ENCODE data around the gene NOTCH1. TPM values are rescaled to one million over a fixed set of nuclear protein-coding genes. Genes with fewer than 3 reads are reported as not detected.

Gene NOTCH1
- total RNA-seq, 4 donors from 2014 or later: 48.6 to 90.6 (median 58.8) TPM

GRCh38 chr9:136464241-136464640 is 81.6 kb downstream of the NOTCH1 start:
- H3K4me3 ChIP-seq: no peak overlapping the region
- H3K36me3 ChIP-seq: peaks cover 93 to 100% (median 99%) of the 10 kb centered on the region in 4 donors
- no peaks in the 10 kb centered on the region for H3K9me3 ChIP-seq
- TF ChIP-seq, protein P1, sequence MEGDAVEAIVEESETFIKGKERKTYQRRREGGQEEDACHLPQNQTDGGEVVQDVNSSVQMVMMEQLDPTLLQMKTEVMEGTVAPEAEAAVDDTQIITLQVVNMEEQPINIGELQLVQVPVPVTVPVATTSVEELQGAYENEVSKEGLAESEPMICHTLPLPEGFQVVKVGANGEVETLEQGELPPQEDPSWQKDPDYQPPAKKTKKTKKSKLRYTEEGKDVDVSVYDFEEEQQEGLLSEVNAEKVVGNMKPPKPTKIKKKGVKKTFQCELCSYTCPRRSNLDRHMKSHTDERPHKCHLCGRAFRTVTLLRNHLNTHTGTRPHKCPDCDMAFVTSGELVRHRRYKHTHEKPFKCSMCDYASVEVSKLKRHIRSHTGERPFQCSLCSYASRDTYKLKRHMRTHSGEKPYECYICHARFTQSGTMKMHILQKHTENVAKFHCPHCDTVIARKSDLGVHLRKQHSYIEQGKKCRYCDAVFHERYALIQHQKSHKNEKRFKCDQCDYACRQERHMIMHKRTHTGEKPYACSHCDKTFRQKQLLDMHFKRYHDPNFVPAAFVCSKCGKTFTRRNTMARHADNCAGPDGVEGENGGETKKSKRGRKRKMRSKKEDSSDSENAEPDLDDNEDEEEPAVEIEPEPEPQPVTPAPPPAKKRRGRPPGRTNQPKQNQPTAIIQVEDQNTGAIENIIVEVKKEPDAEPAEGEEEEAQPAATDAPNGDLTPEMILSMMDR (IDR thresholded peaks at IDR 0.05): no peak
- TF ChIP-seq POLR2AphosphoS5 (IDR thresholded peaks at IDR 0.05) (no peak), POLR2A (IDR thresholded peaks at IDR 0.05; ENCODE audit: low read depth) (no peak), EP300 (IDR thresholded peaks at IDR 0.05) (no peak)
- H3K27ac ChIP-seq (replicated peaks in 1 of 4): no peak overlapping the region
- H3K4me1 ChIP-seq: no peaks in the 10 kb centered on the region
- no peaks in the 10 kb centered on the region for H3K27me3 ChIP-seq
- DNase-seq (ENCODE audit: extremely low spot score): no peak
- intact Hi-C loops (cut with DNase I): no loop called here
- 87% methylated on average over 6 of the region's 6 CpGs for WGBS

DNA sequence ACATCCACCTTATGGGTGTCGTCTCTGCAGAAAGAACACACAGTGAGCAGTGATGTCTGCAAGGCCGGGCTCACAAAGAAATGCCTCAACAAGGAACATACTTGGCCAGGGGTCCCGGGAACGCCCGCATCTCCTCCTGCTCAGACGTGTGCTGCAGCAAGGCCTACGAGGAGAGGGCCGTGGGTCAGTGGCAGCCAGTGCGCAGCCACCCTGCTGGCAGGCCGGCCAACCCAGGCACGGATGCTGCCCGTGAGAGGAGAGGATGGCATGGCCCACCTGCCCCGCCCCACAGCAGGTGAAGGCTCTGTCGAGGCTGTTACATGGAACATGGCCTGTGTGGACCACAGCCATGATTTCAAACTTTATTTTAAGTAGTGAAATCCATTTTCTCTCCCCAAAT is 82.3 kb downstream of the NOTCH1 start:
- no peak for DNase-seq (ENCODE audit: extremely low spot score)
- no peaks in the 10 kb centered on the region for H3K27me3 ChIP-seq
- 92% methylated on average over 2 of the region's 14 CpGs for WGBS
- H3K27ac ChIP-seq (replicated peaks in 1 of 4): no peak overlapping the region
- TF ChIP-seq POLR2A (IDR thresholded peaks at IDR 0.05; ENCODE audit: low read depth) (no peak), EP300 (IDR thresholded peaks at IDR 0.05) (no peak), POLR2AphosphoS5 (IDR thresholded peaks at IDR 0.05) (no peak)
- TF ChIP-seq, protein P1 (IDR thresholded peaks at IDR 0.05): no peak
- no peaks in the 10 kb centered on the region for H3K9me3 ChIP-seq
- peaks cover 96 to 100% (median 99%) of the 10 kb centered on the region in 4 donors for H3K36me3 ChIP-seq
- no peaks in the 10 kb centered on the region for H3K4me1 ChIP-seq
- H3K4me3 ChIP-seq: no peak overlapping the region
- intact Hi-C loops (cut with DNase I): no loop called here

GRCh38 chr9:136462664-136463063 is 83.2 kb downstream of the NOTCH1 start:
- H3K4me1 ChIP-seq: no peaks in the 10 kb centered on the region
- H3K36me3 ChIP-seq: peaks cover 98 to 100% (median 100%) of the 10 kb centered on the region in 4 donors
- no peak overlapping the region for H3K27ac ChIP-seq (replicated peaks in 1 of 4)
- H3K27me3 ChIP-seq: no peaks in the 10 kb centered on the region
- intact Hi-C loops (cut with DNase I): no loop called here
- H3K9me3 ChIP-seq: no peaks in the 10 kb centered on the region
- 89% methylated on average over 9 of the region's 17 CpGs for WGBS
- no peak overlapping the region for H3K4me3 ChIP-seq
- DNase-seq (ENCODE audit: extremely low spot score): no peak
- TF ChIP-seq, protein P1 (IDR thresholded peaks at IDR 0.05): no peak
- TF ChIP-seq POLR2AphosphoS5 (IDR thresholded peaks at IDR 0.05): no peak
- TF ChIP-seq EP300 (IDR thresholded peaks at IDR 0.05): no peak
- TF ChIP-seq POLR2A (IDR thresholded peaks at IDR 0.05; ENCODE audit: low read depth): no peak

GRCh38 chr9:136460772-136461325 is 85.0 kb downstream of the NOTCH1 start:
- no peak for DNase-seq (ENCODE audit: extremely low spot score)
- Histone ChIP-seq H3K36me3 (peaks cover 99 to 100% (median 100%) of the 10 kb centered on the region in 4 donors), H3K4me3 (no peak overlapping the region), H3K27me3 (no peaks in the 10 kb centered on the region), H3K27ac (replicated peaks in 1 of 4) (no peak overlapping the region), H3K9me3 (no peaks in the 10 kb centered on the region), H3K4me1 (no peaks in the 10 kb centered on the region)
- TF ChIP-seq POLR2A (IDR thresholded peaks at IDR 0.05; ENCODE audit: low read depth) (no peak), EP300 (IDR thresholded peaks at IDR 0.05) (no peak), POLR2AphosphoS5 (IDR thresholded peaks at IDR 0.05) (no peak)
- TF ChIP-seq, protein P1 (IDR thresholded peaks at IDR 0.05): no peak
- intact Hi-C loops (cut with DNase I): no loop called here
- 96% methylated on average over 12 of the region's 23 CpGs for WGBS

DNA sequence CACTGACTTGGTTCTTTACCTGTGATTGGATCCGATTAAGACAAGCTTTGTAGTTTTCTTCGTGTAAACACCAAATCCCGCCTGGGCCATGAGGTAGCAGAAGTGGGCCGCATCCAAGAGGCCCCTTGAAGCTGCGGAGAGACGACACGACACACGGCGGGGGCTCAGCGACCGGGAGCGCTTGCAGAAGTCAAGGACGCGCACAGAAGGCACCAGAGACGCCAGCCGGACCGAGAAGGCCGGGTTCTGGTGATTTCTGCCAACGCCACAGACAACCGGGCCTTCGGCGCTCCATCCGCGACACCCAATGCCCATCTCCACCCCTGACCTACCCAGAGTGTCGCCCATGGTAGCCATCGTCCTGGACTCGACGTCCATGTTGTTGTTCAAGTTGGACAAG is 86.4 kb downstream of the NOTCH1 start:
- intact Hi-C loops (cut with DNase I): no loop called here
- DNase-seq (ENCODE audit: extremely low spot score): no peak
- H3K4me1 ChIP-seq: no peaks in the 10 kb centered on the region
- TF ChIP-seq EP300 (IDR thresholded peaks at IDR 0.05) (no peak), POLR2A (IDR thresholded peaks at IDR 0.05; ENCODE audit: low read depth) (no peak), POLR2AphosphoS5 (IDR thresholded peaks at IDR 0.05) (no peak)
- TF ChIP-seq, protein P1 (IDR thresholded peaks at IDR 0.05): no peak
- no peak overlapping the region for H3K4me3 ChIP-seq
- H3K36me3 ChIP-seq: peaks cover 99 to 100% (median 100%) of the 10 kb centered on the region in 4 donors
- H3K9me3 ChIP-seq: no peaks in the 10 kb centered on the region
- 96% methylated on average over 28 of the region's 28 CpGs for WGBS
- no peak overlapping the region for H3K27ac ChIP-seq (replicated peaks in 1 of 4)
- H3K27me3 ChIP-seq: no peaks in the 10 kb centered on the region
